ENCODE results near the gene ZEB1.

Gene ZEB1

GRCh38 chr10:31395695-31396094 lies 76.7 kb downstream of the ZEB1 start:
- TF ChIP-seq EGR1 (IDR thresholded peaks at IDR 0.05) = no peak
- no peak for TF ChIP-seq TCF12 (IDR thresholded peaks at IDR 0.05; ENCODE audit: low read depth)
- TF ChIP-seq NFIC (IDR thresholded peaks at IDR 0.05) = no peak
- no peak for TF ChIP-seq FOXM1 (IDR thresholded peaks at IDR 0.05; ENCODE audit: borderline replicate concordance, low read depth)
- no peak for TF ChIP-seq ZBTB7A (IDR thresholded peaks at IDR 0.05; ENCODE audit: low read depth)
- TF ChIP-seq, protein P1, sequence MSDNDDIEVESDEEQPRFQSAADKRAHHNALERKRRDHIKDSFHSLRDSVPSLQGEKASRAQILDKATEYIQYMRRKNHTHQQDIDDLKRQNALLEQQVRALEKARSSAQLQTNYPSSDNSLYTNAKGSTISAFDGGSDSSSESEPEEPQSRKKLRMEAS (IDR thresholded peaks at IDR 0.05) = no peak
- TF ChIP-seq, protein P2, sequence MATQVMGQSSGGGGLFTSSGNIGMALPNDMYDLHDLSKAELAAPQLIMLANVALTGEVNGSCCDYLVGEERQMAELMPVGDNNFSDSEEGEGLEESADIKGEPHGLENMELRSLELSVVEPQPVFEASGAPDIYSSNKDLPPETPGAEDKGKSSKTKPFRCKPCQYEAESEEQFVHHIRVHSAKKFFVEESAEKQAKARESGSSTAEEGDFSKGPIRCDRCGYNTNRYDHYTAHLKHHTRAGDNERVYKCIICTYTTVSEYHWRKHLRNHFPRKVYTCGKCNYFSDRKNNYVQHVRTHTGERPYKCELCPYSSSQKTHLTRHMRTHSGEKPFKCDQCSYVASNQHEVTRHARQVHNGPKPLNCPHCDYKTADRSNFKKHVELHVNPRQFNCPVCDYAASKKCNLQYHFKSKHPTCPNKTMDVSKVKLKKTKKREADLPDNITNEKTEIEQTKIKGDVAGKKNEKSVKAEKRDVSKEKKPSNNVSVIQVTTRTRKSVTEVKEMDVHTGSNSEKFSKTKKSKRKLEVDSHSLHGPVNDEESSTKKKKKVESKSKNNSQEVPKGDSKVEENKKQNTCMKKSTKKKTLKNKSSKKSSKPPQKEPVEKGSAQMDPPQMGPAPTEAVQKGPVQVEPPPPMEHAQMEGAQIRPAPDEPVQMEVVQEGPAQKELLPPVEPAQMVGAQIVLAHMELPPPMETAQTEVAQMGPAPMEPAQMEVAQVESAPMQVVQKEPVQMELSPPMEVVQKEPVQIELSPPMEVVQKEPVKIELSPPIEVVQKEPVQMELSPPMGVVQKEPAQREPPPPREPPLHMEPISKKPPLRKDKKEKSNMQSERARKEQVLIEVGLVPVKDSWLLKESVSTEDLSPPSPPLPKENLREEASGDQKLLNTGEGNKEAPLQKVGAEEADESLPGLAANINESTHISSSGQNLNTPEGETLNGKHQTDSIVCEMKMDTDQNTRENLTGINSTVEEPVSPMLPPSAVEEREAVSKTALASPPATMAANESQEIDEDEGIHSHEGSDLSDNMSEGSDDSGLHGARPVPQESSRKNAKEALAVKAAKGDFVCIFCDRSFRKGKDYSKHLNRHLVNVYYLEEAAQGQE (IDR thresholded peaks at IDR 0.05; ENCODE audit: low read depth) = no peak
- TF ChIP-seq USF1 (IDR thresholded peaks at IDR 0.05) = no peak
- TF ChIP-seq TEAD4 (IDR thresholded peaks at IDR 0.05) = no peak
- no peak for TF ChIP-seq YY1 (IDR thresholded peaks at IDR 0.05; ENCODE audit: low read depth)
- no peak for TF ChIP-seq EP300 (IDR thresholded peaks at IDR 0.05; ENCODE audit: borderline replicate concordance)

- TF ChIP-seq TCF12 (IDR thresholded peaks at IDR 0.05; ENCODE audit: low read depth) (no peak), YY1 (IDR thresholded peaks at IDR 0.05; ENCODE audit: low read depth) (no peak), TEAD4 (IDR thresholded peaks at IDR 0.05) (no peak), CREB1 (IDR thresholded peaks at IDR 0.05; ENCODE audit: low read depth) (no peak), EGR1 (IDR thresholded peaks at IDR 0.05) (no peak), CEBPB (IDR thresholded peaks at IDR 0.05) (no peak), FOXM1 (IDR thresholded peaks at IDR 0.05; ENCODE audit: borderline replicate concordance, low read depth) (no peak), ZBTB7A (IDR thresholded peaks at IDR 0.05; ENCODE audit: low read depth) (no peak), RAD21 (IDR thresholded peaks at IDR 0.05; ENCODE audit: low read depth) (no peak), USF1 (IDR thresholded peaks at IDR 0.05) (no peak), NFIC (IDR thresholded peaks at IDR 0.05) (no peak), EP300 (IDR thresholded peaks at IDR 0.05; ENCODE audit: borderline replicate concordance) (no peak), TAF1 (IDR thresholded peaks at IDR 0.05; ENCODE audit: low read depth) (no peak)
- TF ChIP-seq, protein P1 (IDR thresholded peaks at IDR 0.05) = no peak
- TF ChIP-seq, protein P2 (IDR thresholded peaks at IDR 0.05; ENCODE audit: low read depth) = no peak
Measured at GRCh38 chr10:31396376-31396775, 77.4 kb downstream of the ZEB1 start.

DNA sequence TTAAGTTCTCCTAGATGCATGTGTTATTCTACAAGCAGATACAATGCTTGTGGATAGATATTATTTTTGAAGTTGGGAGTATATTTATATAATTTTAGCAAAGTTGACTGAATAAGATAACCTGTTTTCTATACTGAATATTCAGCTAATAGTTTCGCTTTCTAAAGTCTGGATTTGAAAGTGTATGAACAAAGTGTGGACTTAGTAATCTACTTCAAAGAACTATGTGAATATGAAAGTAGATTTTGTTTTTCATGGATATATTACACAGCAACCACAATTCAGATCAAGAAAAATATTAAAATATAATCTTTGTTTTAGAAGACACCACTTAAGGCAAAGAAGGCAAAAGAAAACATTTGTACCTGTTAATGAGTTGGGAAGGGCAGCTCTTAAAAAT lies 78.8 kb downstream of the ZEB1 start:
- no peak for TF ChIP-seq EGR1 (IDR thresholded peaks at IDR 0.05)

DNA sequence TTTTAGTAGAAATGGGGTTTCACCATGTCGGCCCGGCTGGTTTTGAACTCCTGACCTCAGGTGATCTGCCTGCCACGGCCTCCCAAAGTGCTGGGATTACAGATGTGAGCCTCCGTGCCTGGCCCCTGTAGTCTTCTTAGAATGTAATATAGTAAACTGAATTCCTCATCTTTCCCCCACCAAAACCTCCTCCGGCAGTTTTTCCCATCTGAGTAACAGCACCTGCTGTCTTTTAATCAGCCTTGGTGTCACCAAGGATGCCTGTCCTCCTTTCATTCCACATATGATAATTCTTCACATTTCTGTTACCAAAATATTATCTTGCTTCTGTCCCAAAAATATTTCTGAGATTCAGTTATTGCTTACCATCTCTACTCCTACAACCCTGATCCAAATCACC lies 80.2 kb downstream of the ZEB1 start:
- TF ChIP-seq ZBTB7A (IDR thresholded peaks at IDR 0.05; ENCODE audit: low read depth) = no peak
- no peak for TF ChIP-seq TCF12 (IDR thresholded peaks at IDR 0.05; ENCODE audit: low read depth)
- no peak for TF ChIP-seq TAF1 (IDR thresholded peaks at IDR 0.05; ENCODE audit: low read depth)
- TF ChIP-seq CREB1 (IDR thresholded peaks at IDR 0.05; ENCODE audit: low read depth) = no peak
- TF ChIP-seq, protein P1 (IDR thresholded peaks at IDR 0.05) = no peak
- no peak for TF ChIP-seq USF1 (IDR thresholded peaks at IDR 0.05)
- no peak for TF ChIP-seq FOXM1 (IDR thresholded peaks at IDR 0.05; ENCODE audit: borderline replicate concordance, low read depth)
- no peak for TF ChIP-seq CEBPB (IDR thresholded peaks at IDR 0.05)
- TF ChIP-seq, protein P2 (IDR thresholded peaks at IDR 0.05; ENCODE audit: low read depth) = no peak
- TF ChIP-seq RAD21 (IDR thresholded peaks at IDR 0.05; ENCODE audit: low read depth) = no peak
- no peak for TF ChIP-seq EP300 (IDR thresholded peaks at IDR 0.05; ENCODE audit: borderline replicate concordance)
- TF ChIP-seq YY1 (IDR thresholded peaks at IDR 0.05; ENCODE audit: low read depth) = no peak
- TF ChIP-seq EGR1 (IDR thresholded peaks at IDR 0.05) = no peak
- TF ChIP-seq TEAD4 (IDR thresholded peaks at IDR 0.05) = no peak
- TF ChIP-seq NFIC (IDR thresholded peaks at IDR 0.05) = no peak
